Effector CD8-positive, alpha-beta T cell (primary cell): ENCODE measurements around the gene SAA1.
"Not testable (repeated sequence)": the region's sequence is repeated elsewhere in the genome, so short reads cannot be mapped to it uniquely, and the experiment has no call there.

Source experiments
- DNase-seq: peaks from one replicate; lab custom pipeline; 2025; lab: John Stamatoyannopoulos, UW
- total RNA-seq, 4 experiments: gene quantifications; one replicate each; lab custom pipeline; 2026; lab: John Stamatoyannopoulos, UW

The SAA1 gene
- 0 reads per million in 4 experiments for total RNA-seq

DNA sequence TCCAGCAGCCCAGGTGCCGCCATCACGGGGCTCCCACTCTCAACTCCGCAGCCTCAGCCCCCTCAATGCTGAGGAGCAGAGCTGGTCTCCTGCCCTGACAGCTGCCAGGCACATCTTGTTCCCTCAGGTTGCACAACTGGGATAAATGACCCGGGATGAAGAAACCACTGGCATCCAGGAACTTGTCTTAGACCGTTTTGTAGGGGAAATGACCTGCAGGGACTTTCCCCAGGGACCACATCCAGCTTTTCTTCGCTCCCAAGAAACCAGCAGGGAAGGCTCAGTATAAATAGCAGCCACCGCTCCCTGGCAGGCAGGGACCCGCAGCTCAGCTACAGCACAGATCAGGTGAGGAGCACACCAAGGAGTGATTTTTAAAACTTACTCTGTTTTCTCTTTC lies at the start of gene SAA1:
TSS of gene SAA1 (plus strand) at position 316 of the 400 bp plus-strand sequence. CDS start 624 bp downstream, outside the sequence.
- DNase-seq, result no peak

GRCh38 chr11:18221274-18221876 lies 44.7 kb upstream of the SAA1 start:
- DNase-seq, result no peak

- no peak for DNase-seq
Observed at GRCh38 chr11:18222814-18223421, 43.1 kb upstream of the SAA1 start.

GRCh38 chr11:18223591-18224387 lies 42.3 kb upstream of the SAA1 start:
- DNase-seq, result no peak

- DNase-seq, result no peak
Observed at GRCh38 chr11:18225913-18226312, 40.2 kb upstream of the SAA1 start.

DNA sequence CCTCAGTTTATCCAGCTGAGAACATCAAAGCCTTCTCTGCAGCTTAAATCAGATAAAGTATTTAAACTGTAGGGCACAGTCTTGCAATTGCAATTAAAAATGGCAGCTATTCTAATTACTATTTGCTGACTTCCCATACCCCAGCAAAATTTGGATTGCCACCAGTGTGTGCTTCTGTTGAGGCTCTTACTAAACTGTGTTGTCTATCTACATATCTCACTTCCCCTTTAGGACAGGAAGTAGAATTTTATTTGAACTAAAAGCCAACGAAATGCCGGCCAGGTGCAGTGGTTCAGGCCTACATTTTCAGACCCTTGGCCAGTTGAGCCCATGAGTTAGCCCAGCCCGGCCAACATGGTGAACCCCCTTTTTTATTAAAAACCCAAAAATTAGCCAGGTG lies 36.6 kb upstream of the SAA1 start:
- no peak for DNase-seq

- no peak for DNase-seq
Observed at GRCh38 chr11:18230859-18231258, 35.2 kb upstream of the SAA1 start.

GRCh38 chr11:18233912-18234311 lies 32.2 kb upstream of the SAA1 start:
- DNase-seq, result no peak

DNA sequence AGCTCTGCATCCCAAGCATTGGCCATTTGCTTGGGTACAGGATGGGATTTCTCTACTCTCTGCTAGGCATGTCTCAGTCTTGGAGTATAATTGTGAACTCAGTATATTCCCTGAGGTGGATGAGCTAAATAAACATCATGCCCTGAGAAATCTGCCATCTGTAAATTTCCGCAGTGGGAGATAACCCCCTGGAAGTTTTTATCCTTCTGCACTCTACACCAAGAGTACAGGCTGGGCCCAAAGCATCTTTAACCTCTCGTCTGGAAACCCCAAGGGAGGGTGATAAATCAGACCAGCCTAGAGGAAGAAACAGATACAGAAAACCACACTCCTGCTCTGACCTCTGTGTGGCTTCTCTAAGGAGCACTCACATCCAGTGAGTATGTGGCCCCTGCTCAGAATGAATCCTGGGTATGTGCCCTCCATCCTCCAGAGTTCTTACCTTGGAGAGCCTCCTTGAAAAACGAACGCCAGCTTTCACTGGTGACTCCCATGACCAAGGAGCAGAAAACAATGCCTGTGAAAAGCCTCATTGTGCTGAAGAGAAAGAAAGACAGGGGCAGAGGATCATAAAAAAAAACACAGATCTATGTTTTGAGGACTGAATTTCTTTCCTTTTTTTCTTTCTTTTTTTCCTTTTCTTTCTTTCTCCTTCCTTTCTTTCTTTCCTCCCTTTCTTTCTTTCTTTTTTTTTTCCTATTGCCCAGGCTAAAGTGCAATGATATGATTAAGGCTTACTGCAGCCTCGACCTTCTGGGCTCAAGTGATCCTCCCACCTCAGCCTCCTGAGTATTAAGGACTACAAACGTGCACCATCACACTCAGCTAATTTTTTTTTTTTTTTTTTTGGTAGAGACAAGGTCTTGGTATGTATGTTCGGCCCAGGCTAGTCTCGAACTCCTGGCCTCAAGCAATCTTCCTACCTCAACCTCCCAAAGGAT lies 30.4 kb upstream of the SAA1 start:
- no peak for DNase-seq

GRCh38 chr11:18236664-18237356 lies 29.3 kb upstream of the SAA1 start, which contains the start of gene SAA4:
Gene SAA4 (minus strand): TSS chr11:18236802. CDS start chr11:18235926, 876 bp downstream.
- no peak for DNase-seq

GRCh38 chr11:18239655-18240054 lies 26.4 kb upstream of the SAA1 start:
- no peak for DNase-seq

- DNase-seq, result no peak
Observed at GRCh38 chr11:18243783-18244362, 22.2 kb upstream of the SAA1 start.

GRCh38 chr11:18245396-18245795 lies 20.7 kb upstream of the SAA1 start:
- no peak for DNase-seq

GRCh38 chr11:18246379-18247190 lies 19.5 kb upstream of the SAA1 start:
- not testable (repeated sequence) for DNase-seq

DNA sequence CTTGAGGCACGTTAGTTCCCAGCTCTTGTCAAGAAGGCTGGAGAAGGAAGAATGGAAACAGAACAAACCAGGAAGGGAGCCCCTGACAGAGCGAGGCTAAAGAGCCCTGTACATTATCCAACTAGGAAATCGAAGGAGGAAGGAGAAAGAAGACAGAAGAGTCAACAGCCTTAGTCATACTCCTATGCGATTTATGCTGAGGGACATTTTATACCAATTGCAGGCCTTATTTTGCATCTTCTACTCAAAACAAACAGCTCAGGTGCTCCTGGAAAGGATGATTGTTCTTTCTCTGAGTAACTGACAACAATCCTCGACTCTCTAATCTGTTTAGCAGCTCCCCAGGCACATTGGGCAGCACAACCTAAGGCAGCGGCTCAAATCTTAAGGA lies 18.9 kb upstream of the SAA1 start:
- DNase-seq, result not testable (repeated sequence)

DNA sequence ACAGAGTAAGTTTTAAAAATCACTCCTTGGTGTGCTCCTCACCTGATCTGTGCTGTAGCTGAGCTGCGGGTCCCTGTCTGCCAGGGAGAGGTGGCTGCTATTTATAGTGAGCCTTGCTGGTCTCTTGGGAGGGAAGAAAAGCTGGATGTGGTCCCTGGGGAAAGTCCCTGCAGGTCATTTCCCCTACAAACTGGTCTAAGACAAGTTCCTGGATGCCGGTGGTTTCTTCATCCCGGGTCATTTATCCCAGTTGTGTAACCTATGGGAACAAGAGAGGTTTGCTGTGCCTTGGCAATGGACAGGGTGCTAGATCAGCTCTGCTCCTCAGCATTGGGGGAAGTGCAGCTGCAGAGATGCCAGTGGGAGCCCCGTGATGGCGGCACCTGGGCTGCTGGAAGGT lies 17.5 kb upstream of the SAA1 start, which contains the start of gene SAA2:
TSS of gene SAA2 (minus strand) at position 108 of the 400 bp plus-strand sequence. CDS start 657 bp downstream, outside the sequence.
- no peak for DNase-seq

DNA sequence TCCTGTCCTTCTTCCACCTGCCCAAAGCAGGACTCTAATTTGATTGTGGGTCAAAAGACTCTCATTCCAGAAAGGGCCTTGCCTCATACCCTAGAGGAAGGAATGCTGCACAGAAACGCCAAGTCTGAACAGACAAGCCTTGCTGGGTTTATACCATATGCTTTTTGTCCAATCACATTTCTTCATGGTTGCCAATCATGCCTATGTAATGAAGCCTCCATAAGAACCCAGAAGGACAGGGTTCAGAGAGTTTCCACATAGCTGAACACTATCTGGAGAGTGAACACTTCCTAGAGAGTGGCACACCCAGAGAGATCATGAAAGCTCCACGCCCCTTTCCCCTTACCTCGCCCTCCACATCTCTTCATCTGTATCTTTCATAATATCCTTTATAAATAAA lies 12.8 kb upstream of the SAA1 start:
- no peak for DNase-seq

GRCh38 chr11:18253778-18254338 lies 12.2 kb upstream of the SAA1 start:
- no peak for DNase-seq

- no peak for DNase-seq
Observed at GRCh38 chr11:18254781-18255361, 11.2 kb upstream of the SAA1 start.
